ENCODE results near the gene HOXC10.

- peak; percentile 89 to 96 (median 91) for TF ChIP-seq CTCF (optimal IDR thresholded peaks at IDR 0.05 in 1 of 3, IDR thresholded peaks at IDR 0.05 in 1 of 3, conservative IDR thresholded peaks at IDR 0.05 in 1 of 3; ENCODE audit: extremely low read depth in 1 of 3, insufficient read depth in 2 of 3, low read length in 3 of 3)
- no peak for TF ChIP-seq EZH2 (IDR thresholded peaks at IDR 0.05; ENCODE audit: low read length)
Observed at GRCh38 chr12:54032627-54033100, 47.7 kb downstream of the HOXC10 start, which contains the start of gene HOXC5.

Data from keratinocyte (primary cell).